Suprapubic skin (tissue), 4 donors: ENCODE data around the gene IQCM.

ENCODE experiments used
- CTCF ChIP-seq, 2 donors: fragments of 200-600 bp in 1 of 2; fragments of 450-650 bp in 1 of 2; sonication (generic) in 1 of 2; IDR thresholded peaks; one replicate each; pipeline ENCODE4 v1.5.1; 2016 to 2019; ENCODE audit warnings: antibody characterized with exemption in 2 of 2, mild to moderate bottlenecking in 1 of 2, moderate library complexity in 1 of 2
- EP300 ChIP-seq: sonication (generic); formaldehyde crosslinking; IDR thresholded peaks from one replicate; pipeline ENCODE4 v1.6.1; 2017; ENCODE audit warnings: antibody characterized with exemption
- POLR2A ChIP-seq, 2 donors: fragments of 450-650 bp; IDR thresholded peaks; one replicate each; pipeline ENCODE4 v1.6.1; 2017; ENCODE audit warnings: antibody characterized with exemption in 2 of 2, mild to moderate bottlenecking in 2 of 2, moderate library complexity in 2 of 2
- POLR2AphosphoS5 ChIP-seq, 3 donors: sonication (generic); formaldehyde crosslinking; IDR thresholded peaks; one replicate each; pipeline ENCODE4 v1.6.1; 2017; ENCODE audit warnings: antibody characterized with exemption in 3 of 3

GRCh38 chr4:149707862-149708261 is 107.8 kb downstream of the IQCM start:
- no peak for TF ChIP-seq CTCF (IDR thresholded peaks at IDR 0.05)
- no peak for TF ChIP-seq POLR2AphosphoS5 (IDR thresholded peaks at IDR 0.05)
- TF ChIP-seq POLR2A (IDR thresholded peaks at IDR 0.05), result no peak
- TF ChIP-seq EP300, result no peak
